Right cardiac atrium (tissue), 5 donors: Measurements from ENCODE around the gene ARG2. TPM values are rescaled to one million over a fixed set of nuclear protein-coding genes. Genes with fewer than 3 reads are reported as not detected.

Source experiments
- ATAC-seq, 2 donors: fragments of 200-7000 bp; cut with Tn5 transposase; one replicate each; pipeline versions ENCODE4 v1.8.0 to v1.9.1; 2020; ENCODE audit warnings: moderate library complexity in 2 of 2, mild to moderate bottlenecking in 1 of 2
- DNase-seq, 3 donors: peaks; one replicate each; pipeline ENCODE4 v3.0.0-alpha.2; 2020
- H3K27ac ChIP-seq: one replicate; pipeline ENCODE4 v1.5.1; 2013; ENCODE audit warnings: mild to moderate bottlenecking, low read length, control low read depth, moderate library complexity
- H3K27me3 ChIP-seq: one replicate; pipeline ENCODE4 v1.6.1; 2013; ENCODE audit not compliant: control insufficient read depth, insufficient read depth
- H3K4me1 ChIP-seq: one replicate; pipeline ENCODE4 v1.6.1; 2013; ENCODE audit warnings: low read length; ENCODE audit not compliant: control insufficient read depth, insufficient read depth
- H3K4me3 ChIP-seq: one replicate; pipeline ENCODE4 v1.5.1; 2013; ENCODE audit warnings: low read length, control low read depth
- H3K9me3 ChIP-seq: one replicate; pipeline ENCODE4 v1.6.1; 2013; ENCODE audit warnings: low read length; ENCODE audit not compliant: control insufficient read depth
- WGBS: extraction: QIAGEN DNeasy Blood & Tissue Kit; methylation state at CpG from one replicate; pipeline ENCODE4 v1.1.7; 2013; 5-methylcytosine and 5-hydroxymethylcytosine counted together
- intact Hi-C, 4 donors: fragments of 100-400 bp; cut with DNase I; formaldehyde crosslinking; loops; one replicate each; pipeline versions ENCODE4 v1.11.0 to v1.14.0; 2022 to 2023
- polyA plus RNA-seq: library from polyadenylated mRNA; stranded (reverse); fragments of 200-250 nt; gene quantifications from one replicate; pipeline ENCODE4 v1.2.3, GENCODE V29; 2013
- total RNA-seq, 4 donors: library from RNA; stranded (reverse); fragmentation: NEBNext Ultra II Directional; extraction: Animal tissue kit (Norgen Biotek cat#: 25700); gene quantifications; one replicate each; pipeline ENCODE4 v1.2.1, GENCODE V29; 2021
- donor health status: healthy with polysubstance abuse.
- donor health status: DM: no; HTN: yes; CAD: no.
- donor health status: DM: no; HTN: no; CAD: no.
- donor health status: DM: no; HTN: yes; CAD: no; lungs with severe emphysema.
- donor health status: DM: yes; HTN: yes; CAD: no.

The ARG2 gene
- total and polyA plus RNA-seq, 5 donors: 0.25 to 0.93 (median 0.61) TPM

DNA sequence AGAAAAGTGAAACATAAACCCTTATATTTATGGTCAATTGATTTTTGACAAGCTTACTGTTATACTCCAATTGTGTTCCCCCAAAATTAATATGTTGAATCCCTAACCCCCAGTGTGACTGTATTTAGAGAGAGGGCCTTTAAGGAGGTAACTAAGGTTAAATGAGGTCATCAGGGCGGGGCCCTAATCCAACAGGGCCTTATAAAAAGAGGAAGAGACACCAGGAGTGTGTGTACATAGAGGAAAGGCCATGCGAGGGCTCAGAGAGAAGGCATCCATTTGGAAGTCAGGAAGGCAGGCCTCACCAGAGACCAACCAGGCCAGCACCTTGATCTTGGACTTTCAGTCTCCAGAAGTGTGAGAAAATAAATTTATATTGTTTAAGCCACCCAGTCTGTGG is 61.2 kb downstream of the ARG2 start:
- no peak for DNase-seq
- intact Hi-C loops: no loop called here
- H3K4me1 ChIP-seq: no peaks in the 10 kb centered on the region
- no peak overlapping the region for H3K27ac ChIP-seq
- no peak overlapping the region for H3K4me3 ChIP-seq
- peak in 1 of 2 donors; percentile 40 for ATAC-seq
- 76% methylated on average over 2 of the region's 2 CpGs for WGBS
- no peaks in the 10 kb centered on the region for H3K27me3 ChIP-seq
- no peaks in the 10 kb centered on the region for H3K9me3 ChIP-seq

DNA sequence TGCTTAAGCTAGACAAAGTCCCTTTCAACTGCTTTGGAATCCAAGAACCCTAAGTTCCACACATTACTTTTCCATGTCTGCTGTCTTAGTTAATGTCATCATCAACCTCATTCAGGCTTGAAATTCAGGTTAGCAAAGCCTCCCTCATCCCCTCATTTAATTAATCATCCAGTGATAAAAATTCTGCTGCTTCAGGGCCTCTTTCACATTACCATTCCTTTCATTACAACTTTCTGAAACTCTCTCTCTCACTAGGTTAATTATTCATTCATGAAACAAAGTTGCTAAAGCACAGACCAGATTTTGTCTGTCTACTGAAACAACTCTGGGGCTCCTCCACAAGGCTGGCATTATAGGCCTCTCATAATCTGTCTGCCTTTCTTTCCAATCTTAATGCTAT is 64.1 kb downstream of the ARG2 start:
- intact Hi-C loops: no loop called here
- H3K4me1 ChIP-seq: no peaks in the 10 kb centered on the region
- no peaks in the 10 kb centered on the region for H3K9me3 ChIP-seq
- ATAC-seq (no peak), DNase-seq (no peak)
- H3K27me3 ChIP-seq: no peaks in the 10 kb centered on the region
- H3K27ac ChIP-seq: no peak overlapping the region
- no peak overlapping the region for H3K4me3 ChIP-seq

DNA sequence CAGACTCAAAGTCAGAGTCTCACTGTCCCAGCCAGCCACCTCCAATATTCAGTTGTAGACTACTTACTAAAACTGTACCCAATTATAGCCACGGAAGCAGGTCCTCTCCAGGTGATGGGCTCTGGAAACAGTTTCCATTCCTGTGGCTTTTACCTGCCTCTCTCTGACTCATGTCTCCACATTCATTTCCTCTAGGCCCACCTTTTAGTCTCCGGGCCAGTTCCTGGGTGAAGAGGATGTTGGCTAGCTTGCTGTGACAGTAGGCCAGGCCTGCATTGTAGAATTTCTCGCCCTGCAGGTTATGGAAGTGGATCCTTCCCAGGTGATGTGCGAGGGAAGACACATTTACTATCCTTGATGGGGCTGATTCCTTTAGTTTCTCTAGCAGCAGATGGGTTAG is 70.3 kb downstream of the ARG2 start:
- ATAC-seq: no peak
- DNase-seq: no peak
- WGBS: 95% methylated on average over 4 of the region's 4 CpGs
- no peaks in the 10 kb centered on the region for H3K27me3 ChIP-seq
- peaks cover 2% of the 10 kb centered on the region for H3K4me1 ChIP-seq
- no peak overlapping the region for H3K4me3 ChIP-seq
- intact Hi-C loops: no loop called here
- H3K27ac ChIP-seq: no peak overlapping the region
- no peaks in the 10 kb centered on the region for H3K9me3 ChIP-seq

DNA sequence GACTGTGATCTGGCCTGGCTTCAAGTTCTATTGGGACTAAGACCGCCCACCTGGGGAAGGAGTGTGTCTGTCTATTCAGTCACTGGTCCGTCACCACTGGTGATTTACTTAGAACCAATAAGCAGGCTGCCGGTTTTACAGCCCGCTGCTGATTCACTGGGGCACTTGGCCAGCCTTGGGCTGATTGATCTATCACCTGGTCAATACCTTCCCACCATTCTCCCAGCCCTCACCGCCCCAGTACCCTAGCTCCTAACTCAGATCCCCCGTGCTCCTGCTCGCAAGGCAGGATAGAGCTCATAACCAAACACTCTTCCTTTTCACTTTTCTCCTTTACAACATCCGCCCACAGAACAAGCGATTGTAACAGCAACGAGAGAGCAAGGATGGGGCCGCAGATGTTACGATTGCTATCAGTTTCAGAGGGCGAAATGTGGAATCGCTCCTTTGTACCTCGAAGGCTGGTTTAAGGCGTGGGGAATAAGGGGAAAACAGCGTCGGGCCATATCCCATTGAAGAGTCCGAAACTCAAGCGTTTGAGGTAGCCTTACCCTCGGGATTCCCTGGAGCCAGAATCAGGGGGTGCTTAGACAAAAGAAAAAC is 75.2 kb downstream of the ARG2 start:
- Histone ChIP-seq H3K9me3 (no peaks in the 10 kb centered on the region), H3K4me1 (peaks cover 2% of the 10 kb centered on the region), H3K4me3 (peak overlapping the region; percentile 100), H3K27me3 (no peaks in the 10 kb centered on the region), H3K27ac (peak overlapping the region; percentile 87)
- intact Hi-C loops: no loop called here
- ATAC-seq (peak; percentile 59 to 79), DNase-seq (peak; percentile 51 to 67 (median 54))
- WGBS: 1% methylated on average over 21 of the region's 21 CpGs

DNA sequence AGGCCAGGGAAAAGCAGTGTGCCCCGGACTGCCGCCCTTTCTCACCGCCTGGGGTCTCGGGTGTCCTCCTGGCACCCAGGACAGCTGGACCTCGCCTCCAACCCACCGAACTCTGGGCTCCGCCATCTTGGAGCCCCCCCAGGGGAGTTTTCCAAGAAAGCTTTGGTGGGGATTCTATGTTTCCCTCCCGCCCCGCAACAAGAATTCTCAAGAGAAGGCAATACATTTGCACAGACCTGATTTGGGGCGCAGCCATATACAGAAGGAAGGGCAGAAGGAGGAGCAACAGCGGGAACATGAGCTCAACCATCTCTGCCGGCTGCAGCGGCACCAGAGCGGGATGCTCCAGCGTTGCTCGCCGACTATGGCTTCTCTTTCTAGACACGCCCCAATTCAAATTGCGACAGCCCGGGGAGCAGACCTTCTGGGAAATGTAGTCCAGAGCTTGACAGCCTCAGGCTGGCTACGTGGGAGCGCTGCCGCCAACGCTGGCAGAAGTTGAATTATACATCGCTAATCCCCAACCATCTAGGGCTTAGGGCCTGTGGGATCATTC is 75.8 kb downstream of the ARG2 start, which contains the start of gene RDH11:
RDH11 (minus strand) TSS at position 371 of the 556 bp plus-strand sequence; CDS start at position 310, 61 bp downstream.
- H3K9me3 ChIP-seq: no peaks in the 10 kb centered on the region
- H3K4me3 ChIP-seq: peak within 1 kb of the TSS; percentile 100
- DNase-seq (peak; percentile 87 to 92 (median 92)), ATAC-seq (peak; percentile 99)
- peaks cover 2% of the 10 kb centered on the region for H3K4me1 ChIP-seq
- intact Hi-C loops: no loop called here
- no peaks in the 10 kb centered on the region for H3K27me3 ChIP-seq
- H3K27ac ChIP-seq: peak within 1 kb of the TSS; percentile 87
- under 1% methylated on average over 25 of the region's 25 CpGs for WGBS

DNA sequence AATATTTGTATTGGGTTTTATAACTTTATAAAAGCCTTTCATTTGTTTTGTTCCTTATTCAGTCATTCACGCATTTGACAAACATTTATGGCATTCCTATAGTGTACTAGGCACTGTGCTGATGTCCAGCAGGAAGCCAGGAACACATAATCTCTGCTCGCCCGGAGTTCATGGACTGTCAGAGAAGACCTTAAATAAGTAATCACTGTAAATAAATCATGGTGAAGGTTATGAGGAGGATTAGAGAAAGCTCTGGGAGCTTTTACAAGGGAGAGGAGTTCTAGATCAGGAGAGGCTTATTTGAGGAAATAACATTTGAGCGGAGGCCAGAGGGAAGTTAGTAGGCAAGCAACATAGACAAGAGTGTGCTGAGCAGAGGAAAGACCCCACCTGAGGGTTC is 77.3 kb downstream of the ARG2 start:
- intact Hi-C loops: no loop called here
- Histone ChIP-seq H3K9me3 (no peaks in the 10 kb centered on the region), H3K27me3 (no peaks in the 10 kb centered on the region), H3K27ac (no peak overlapping the region), H3K4me3 (no peak overlapping the region), H3K4me1 (peaks cover 2% of the 10 kb centered on the region)
- DNase-seq: no peak
- WGBS: 86% methylated on average over 4 of the region's 4 CpGs
- ATAC-seq: no peak

DNA sequence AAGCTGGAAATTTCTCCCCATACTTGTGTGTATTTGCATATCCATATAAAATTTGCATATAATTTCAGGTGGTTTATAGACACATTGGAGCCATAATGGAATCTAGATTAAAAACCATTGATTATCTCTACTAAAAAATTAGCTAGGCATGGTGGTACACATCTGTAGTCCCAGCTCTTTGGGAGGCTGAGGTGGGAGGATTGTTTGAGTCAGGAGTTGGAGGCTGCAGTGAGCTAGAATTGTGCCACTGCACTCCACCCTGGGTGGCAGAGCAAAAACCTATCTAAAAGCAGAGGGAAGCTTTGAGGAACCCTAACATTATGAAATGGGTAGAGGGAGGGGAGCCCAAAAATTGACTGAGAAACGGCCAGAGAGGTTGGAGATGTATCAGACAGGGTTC is 78.5 kb downstream of the ARG2 start:
- Histone ChIP-seq H3K4me1 (peaks cover 2% of the 10 kb centered on the region), H3K4me3 (no peak overlapping the region), H3K27me3 (no peaks in the 10 kb centered on the region), H3K9me3 (no peaks in the 10 kb centered on the region), H3K27ac (no peak overlapping the region)
- WGBS: 56% methylated on average over 1 of the region's 1 CpG
- intact Hi-C loops: no loop called here
- DNase-seq: no peak
- ATAC-seq: no peak

Other genes with a start within 250 kb of the ARG2 start
- under 1 TPM in 2 of 4 donors, not detected in 2; 0.37 to 0.82 TPM for gene PLEK2, start 207.8 kb upstream of the ARG2 start, total RNA-seq
- gene PLEK2, start 207.8 kb upstream of the ARG2 start, polyA plus RNA-seq: 0.34 TPM
- 10 to 100 TPM in 1 of 4 donors, 1 to 10 TPM in 3; 1.3 to 11.8 (median 6.6) TPM for gene TMEM229B, start 131.2 kb upstream of the ARG2 start, total RNA-seq
- gene TMEM229B, start 131.2 kb upstream of the ARG2 start, polyA plus RNA-seq: 3.6 TPM
- gene PLEKHH1, start 86.6 kb upstream of the ARG2 start, total RNA-seq: 1 to 10 TPM; 2.5 to 6.5 (median 4.2) TPM
- gene PLEKHH1, start 86.6 kb upstream of the ARG2 start, polyA plus RNA-seq: 4.0 TPM
- 10 to 100 TPM; 13.1 to 15.4 (median 13.9) TPM for gene PIGH, start 19.7 kb upstream of the ARG2 start, total RNA-seq
- gene PIGH, start 19.7 kb upstream of the ARG2 start, polyA plus RNA-seq: 13.1 TPM
- 100 to 1,000 TPM; 132 to 155 (median 141) TPM for gene VTI1B, start 54.7 kb downstream of the ARG2 start, total RNA-seq
- 117 TPM for gene VTI1B, start 54.7 kb downstream of the ARG2 start, polyA plus RNA-seq
- gene RDH11, start 75.8 kb downstream of the ARG2 start, total RNA-seq: 10 to 100 TPM; 17.5 to 21.5 (median 19.8) TPM
- gene RDH11, start 75.8 kb downstream of the ARG2 start, polyA plus RNA-seq: 18.1 TPM
- gene RDH12, start 82.0 kb downstream of the ARG2 start, total RNA-seq: not detected
- gene RDH12, start 82.0 kb downstream of the ARG2 start, polyA plus RNA-seq: not detected
- 10 to 100 TPM; 13.3 to 17.0 (median 14.6) TPM for gene ZFYVE26, start 196.7 kb downstream of the ARG2 start, total RNA-seq
- 5.2 TPM for gene ZFYVE26, start 196.7 kb downstream of the ARG2 start, polyA plus RNA-seq
- gene RAD51B, start 199.9 kb downstream of the ARG2 start, total RNA-seq: 1 to 10 TPM; 3.3 to 5.3 (median 4.1) TPM
- gene RAD51B, start 199.9 kb downstream of the ARG2 start, polyA plus RNA-seq: 0.88 TPM